Measurements from ENCODE around the gene INPPL1.
"Not testable (repeated sequence)": the region's sequence is repeated elsewhere in the genome, so short reads cannot be mapped to it uniquely, and the experiment has no call there.

Gene INPPL1

GRCh38 chr11:72244361-72245262 lies 20.0 kb downstream of the INPPL1 start:
- DNase-seq: no peak

GRCh38 chr11:72245263-72245816 lies 20.8 kb downstream of the INPPL1 start:
- DNase-seq: no peak

GRCh38 chr11:72247584-72247983 lies 23.0 kb downstream of the INPPL1 start:
- no peak for DNase-seq

GRCh38 chr11:72249961-72250360 lies 25.4 kb downstream of the INPPL1 start:
- no peak for DNase-seq

GRCh38 chr11:72250661-72251464 lies 26.3 kb downstream of the INPPL1 start:
- DNase-seq: no peak

GRCh38 chr11:72251614-72252013 lies 27.0 kb downstream of the INPPL1 start:
- no peak for DNase-seq

- DNase-seq: no peak
These were observed 28.8 kb downstream of the INPPL1 start for GRCh38 chr11:72253392-72253791.

GRCh38 chr11:72254299-72254993 lies 29.9 kb downstream of the INPPL1 start:
- no peak for DNase-seq

GRCh38 chr11:72257570-72257969 lies 33.0 kb downstream of the INPPL1 start:
- no peak for DNase-seq

- DNase-seq: no peak
These were observed 34.9 kb downstream of the INPPL1 start for GRCh38 chr11:72259490-72259889.

GRCh38 chr11:72260574-72260973 lies 36.0 kb downstream of the INPPL1 start:
- DNase-seq: no peak

- no peak for DNase-seq
These were observed 38.8 kb downstream of the INPPL1 start for GRCh38 chr11:72263361-72263760.

GRCh38 chr11:72265951-72266350 lies 41.4 kb downstream of the INPPL1 start:
- DNase-seq: no peak

- not testable (repeated sequence) for DNase-seq
These were observed 42.4 kb downstream of the INPPL1 start for GRCh38 chr11:72266960-72267359.

GRCh38 chr11:72267956-72268617 lies 43.5 kb downstream of the INPPL1 start:
- no peak for DNase-seq

- no peak for DNase-seq
These were observed 47.4 kb downstream of the INPPL1 start for GRCh38 chr11:72271980-72272379.

- no peak for DNase-seq
These were observed 49.9 kb downstream of the INPPL1 start for GRCh38 chr11:72274435-72274834.

- DNase-seq: no peak
These were observed 54.3 kb downstream of the INPPL1 start for GRCh38 chr11:72278905-72279304.

- DNase-seq: no peak
These were observed 55.5 kb downstream of the INPPL1 start for GRCh38 chr11:72280037-72280436.

- DNase-seq: no peak
These were observed 56.3 kb downstream of the INPPL1 start for GRCh38 chr11:72280726-72281315.

- DNase-seq: no peak
These were observed 59.4 kb downstream of the INPPL1 start for GRCh38 chr11:72283947-72284346.

GRCh38 chr11:72287293-72287692 lies 62.7 kb downstream of the INPPL1 start:
- DNase-seq: no peak
